GM12891 (cell line): Measurements from ENCODE around the gene RBP7.

Experiments
- PAX5 ChIP-seq: IDR thresholded peaks from 2 replicates; pipeline ENCODE4 v1.6.1; 2011; ENCODE audit warnings: low read length, moderate library complexity, mild to moderate bottlenecking; ENCODE audit not compliant: insufficient read depth, severe bottlenecking
- POLR2A ChIP-seq: IDR thresholded peaks from 2 replicates; pipeline ENCODE4 v1.6.1; 2011; ENCODE audit warnings: low read depth, low read length, control low read depth
- POLR2AphosphoS5 ChIP-seq: IDR thresholded peaks from 2 replicates; pipeline ENCODE4 v1.6.1; 2011; ENCODE audit warnings: low read depth, low read length, control low read depth
- SPI1 ChIP-seq: IDR thresholded peaks from 2 replicates; pipeline ENCODE4 v1.6.1; 2011; ENCODE audit warnings: low read depth, low read length, control low read depth
- TAF1 ChIP-seq: IDR thresholded peaks from 2 replicates; pipeline ENCODE4 v1.6.1; 2011; ENCODE audit warnings: low read depth, low read length, control low read depth

GRCh38 chr1:9957726-9958125 is 39.3 kb upstream of the RBP7 start:
- TF ChIP-seq PAX5 (no peak), TAF1 (no peak), POLR2AphosphoS5 (no peak), POLR2A (no peak), SPI1 (no peak)
